ENCODE results near the gene CNOT1. TPM values are rescaled to one million over a fixed set of nuclear protein-coding genes. Genes with fewer than 3 reads are reported as not detected.
"Not testable (repeated sequence)": the region's sequence is repeated elsewhere in the genome, so short reads cannot be mapped to it uniquely, and the experiment has no call there.

CNOT1 gene
- total and polyA plus RNA-seq, 4 donors: 35.6 to 187 (median 120) TPM

DNA sequence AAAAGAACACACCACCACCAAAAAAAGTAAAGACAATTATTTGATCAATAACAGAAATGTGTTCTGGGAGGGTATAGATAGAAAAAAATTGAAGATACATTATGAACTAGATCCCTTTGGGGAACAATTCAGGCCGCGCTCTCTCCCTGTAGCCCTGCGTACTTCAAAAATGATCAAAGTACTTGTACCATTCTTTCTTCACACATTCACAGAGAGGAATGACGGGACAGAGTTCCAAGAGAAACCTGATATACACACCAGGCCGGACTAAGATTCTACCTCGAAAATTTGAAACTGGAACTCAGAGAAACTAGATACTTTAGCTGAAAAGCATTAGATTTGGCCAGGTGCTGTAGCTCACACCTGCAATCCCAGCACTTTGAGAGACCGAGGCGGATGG, 50.0 kb downstream of the CNOT1 start:
- no peak for ATAC-seq (ENCODE audit: insufficient read depth, low FRiP score)
- peaks cover 37 to 70% (median 44%) of the 10 kb centered on the region in 4 donors for H3K36me3 ChIP-seq (ENCODE audit: control insufficient read depth in 4 of 4, insufficient read depth in 4 of 4, low read length in 4 of 4)

DNA sequence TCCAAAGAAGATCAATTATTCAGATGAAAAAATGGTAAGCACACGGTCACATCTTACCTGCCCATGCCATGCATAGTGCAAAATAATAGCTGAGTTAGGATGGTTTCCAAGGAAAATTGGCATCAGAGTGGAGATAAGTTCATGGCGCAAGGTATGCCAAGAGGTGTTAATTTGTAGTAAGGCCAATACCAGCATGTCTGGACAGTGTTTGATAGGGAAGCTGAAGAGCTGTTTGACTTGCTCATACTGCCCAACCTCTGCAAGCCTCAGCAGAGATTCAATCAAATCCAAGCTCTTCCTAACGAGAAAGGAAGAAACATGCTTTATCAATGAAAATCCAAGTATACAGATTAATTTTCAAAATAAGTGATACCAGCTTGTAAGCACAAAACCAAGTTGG, 51.0 kb downstream of the CNOT1 start:
- 92 to 95% methylated on average over 3 of the region's 3 CpGs for WGBS, 2 donors
- peaks cover 40 to 75% (median 48%) of the 10 kb centered on the region in 4 donors for H3K36me3 ChIP-seq (ENCODE audit: control insufficient read depth in 4 of 4, insufficient read depth in 4 of 4, low read length in 4 of 4)

More for the DNA sequence above, 50.0 kb downstream of the CNOT1 start:
- Histone ChIP-seq H3K27me3 (ENCODE audit: control insufficient read depth in 3 of 3, insufficient read depth in 3 of 3, low read length in 2 of 3) (no peaks in the 10 kb centered on the region), H3K9me3 (ENCODE audit: control insufficient read depth in 4 of 4, insufficient read depth in 3 of 4, low read length in 3 of 4) (no peaks in the 10 kb centered on the region), H3K4me1 (ENCODE audit: control insufficient read depth in 5 of 5, insufficient read depth in 5 of 5, low read length in 5 of 5) (no peaks in the 10 kb centered on the region), H3K9ac (ENCODE audit: insufficient read depth in 1 of 2, low read length in 2 of 2) (no peak overlapping the region), H3K27ac (ENCODE audit: low read depth in 1 of 2, low read length in 1 of 2) (no peak overlapping the region), H3K4me3 (no peak overlapping the region)
- TF ChIP-seq, protein P1, sequence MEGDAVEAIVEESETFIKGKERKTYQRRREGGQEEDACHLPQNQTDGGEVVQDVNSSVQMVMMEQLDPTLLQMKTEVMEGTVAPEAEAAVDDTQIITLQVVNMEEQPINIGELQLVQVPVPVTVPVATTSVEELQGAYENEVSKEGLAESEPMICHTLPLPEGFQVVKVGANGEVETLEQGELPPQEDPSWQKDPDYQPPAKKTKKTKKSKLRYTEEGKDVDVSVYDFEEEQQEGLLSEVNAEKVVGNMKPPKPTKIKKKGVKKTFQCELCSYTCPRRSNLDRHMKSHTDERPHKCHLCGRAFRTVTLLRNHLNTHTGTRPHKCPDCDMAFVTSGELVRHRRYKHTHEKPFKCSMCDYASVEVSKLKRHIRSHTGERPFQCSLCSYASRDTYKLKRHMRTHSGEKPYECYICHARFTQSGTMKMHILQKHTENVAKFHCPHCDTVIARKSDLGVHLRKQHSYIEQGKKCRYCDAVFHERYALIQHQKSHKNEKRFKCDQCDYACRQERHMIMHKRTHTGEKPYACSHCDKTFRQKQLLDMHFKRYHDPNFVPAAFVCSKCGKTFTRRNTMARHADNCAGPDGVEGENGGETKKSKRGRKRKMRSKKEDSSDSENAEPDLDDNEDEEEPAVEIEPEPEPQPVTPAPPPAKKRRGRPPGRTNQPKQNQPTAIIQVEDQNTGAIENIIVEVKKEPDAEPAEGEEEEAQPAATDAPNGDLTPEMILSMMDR (IDR thresholded peaks at IDR 0.05; ENCODE audit: control extremely low read depth, extremely low read depth): no peak
- no peak for DNase-seq
- 90 to 93% methylated on average over 8 of the region's 8 CpGs for WGBS, 2 donors

DNA sequence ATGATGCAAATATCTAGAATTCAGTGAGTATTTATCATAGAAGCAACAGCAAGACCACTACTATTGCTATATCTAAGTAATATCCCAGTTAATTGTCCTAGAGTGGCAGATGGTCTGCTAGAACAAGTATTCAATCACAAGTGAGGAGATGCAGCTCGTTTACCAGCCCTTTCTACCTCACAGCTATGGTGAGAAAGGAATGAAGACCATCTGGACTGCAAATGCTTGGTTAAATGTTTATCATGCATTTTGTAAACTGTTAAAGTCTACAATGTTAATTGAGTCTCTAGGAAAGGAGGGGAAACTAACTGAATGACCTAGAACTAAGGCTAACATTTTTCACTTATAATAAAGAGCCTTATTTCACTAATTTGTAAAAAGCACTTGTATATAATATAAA, 52.5 kb downstream of the CNOT1 start:
- no peak for ATAC-seq (ENCODE audit: insufficient read depth, low FRiP score)
- H3K4me3 ChIP-seq: no peak overlapping the region
- H3K4me1 ChIP-seq (ENCODE audit: control insufficient read depth in 5 of 5, insufficient read depth in 5 of 5, low read length in 5 of 5): no peaks in the 10 kb centered on the region
- 74 to 79% methylated on average over 1 of the region's 1 CpG for WGBS, 2 donors
- DNase-seq: no peak
- peaks cover 34 to 63% (median 46%) of the 10 kb centered on the region in 4 donors for H3K36me3 ChIP-seq (ENCODE audit: control insufficient read depth in 4 of 4, insufficient read depth in 4 of 4, low read length in 4 of 4)
- no peaks in the 10 kb centered on the region for H3K9me3 ChIP-seq (ENCODE audit: control insufficient read depth in 4 of 4, insufficient read depth in 3 of 4, low read length in 3 of 4)
- H3K9ac ChIP-seq (ENCODE audit: insufficient read depth in 1 of 2, low read length in 2 of 2): no peak overlapping the region
- TF ChIP-seq, protein P1 (IDR thresholded peaks at IDR 0.05; ENCODE audit: control extremely low read depth, extremely low read depth): no peak
- no peak overlapping the region for H3K27ac ChIP-seq (ENCODE audit: low read depth in 1 of 2, low read length in 1 of 2)
- H3K27me3 ChIP-seq (ENCODE audit: control insufficient read depth in 3 of 3, insufficient read depth in 3 of 3, low read length in 2 of 3): no peaks in the 10 kb centered on the region

More for the DNA sequence above, 51.0 kb downstream of the CNOT1 start:
- Histone ChIP-seq H3K9ac (ENCODE audit: insufficient read depth in 1 of 2, low read length in 2 of 2) (no peak overlapping the region), H3K27ac (ENCODE audit: low read depth in 1 of 2, low read length in 1 of 2) (peak overlapping the region in 1 of 2 donors; percentile 1), H3K4me1 (ENCODE audit: control insufficient read depth in 5 of 5, insufficient read depth in 5 of 5, low read length in 5 of 5) (no peaks in the 10 kb centered on the region), H3K27me3 (ENCODE audit: control insufficient read depth in 3 of 3, insufficient read depth in 3 of 3, low read length in 2 of 3) (no peaks in the 10 kb centered on the region), H3K4me3 (no peak overlapping the region), H3K9me3 (ENCODE audit: control insufficient read depth in 4 of 4, insufficient read depth in 3 of 4, low read length in 3 of 4) (no peaks in the 10 kb centered on the region)
- DNase-seq (no peak), ATAC-seq (ENCODE audit: insufficient read depth, low FRiP score) (no peak)
- TF ChIP-seq, protein P1 (IDR thresholded peaks at IDR 0.05; ENCODE audit: control extremely low read depth, extremely low read depth): no peak

DNA sequence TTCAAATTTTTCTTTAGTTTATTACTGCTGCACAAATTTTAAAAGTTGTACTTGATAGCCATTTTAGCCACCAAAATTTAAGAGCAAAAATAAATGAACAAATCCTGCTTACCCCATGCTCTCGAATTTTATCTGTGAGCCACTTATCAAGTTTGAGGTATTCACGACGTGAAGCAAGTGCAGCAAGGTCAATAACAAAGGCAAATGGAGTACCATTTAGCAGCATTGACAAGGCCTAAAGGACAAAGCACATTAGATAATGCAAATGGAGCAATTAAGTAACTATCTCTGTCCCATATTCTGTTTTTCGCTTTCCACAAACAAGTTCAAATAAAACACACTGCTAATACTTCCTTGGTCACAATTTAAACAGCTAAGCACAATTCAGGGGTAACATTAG, 54.7 kb downstream of the CNOT1 start:
- no peak overlapping the region for H3K27ac ChIP-seq (ENCODE audit: low read depth in 1 of 2, low read length in 1 of 2)
- H3K9me3 ChIP-seq (ENCODE audit: control insufficient read depth in 4 of 4, insufficient read depth in 3 of 4, low read length in 3 of 4): no peaks in the 10 kb centered on the region
- peaks cover 40 to 61% (median 45%) of the 10 kb centered on the region in 4 donors for H3K36me3 ChIP-seq (ENCODE audit: control insufficient read depth in 4 of 4, insufficient read depth in 4 of 4, low read length in 4 of 4)
- 84 to 88% methylated on average over 4 of the region's 4 CpGs for WGBS, 2 donors
- DNase-seq (no peak), ATAC-seq (ENCODE audit: insufficient read depth, low FRiP score) (no peak)
- H3K4me3 ChIP-seq: no peak overlapping the region
- TF ChIP-seq, protein P1 (IDR thresholded peaks at IDR 0.05; ENCODE audit: control extremely low read depth, extremely low read depth): no peak
- H3K9ac ChIP-seq (ENCODE audit: insufficient read depth in 1 of 2, low read length in 2 of 2): no peak overlapping the region
- no peaks in the 10 kb centered on the region for H3K27me3 ChIP-seq (ENCODE audit: control insufficient read depth in 3 of 3, insufficient read depth in 3 of 3, low read length in 2 of 3)
- no peaks in the 10 kb centered on the region for H3K4me1 ChIP-seq (ENCODE audit: control insufficient read depth in 5 of 5, insufficient read depth in 5 of 5, low read length in 5 of 5)

DNA sequence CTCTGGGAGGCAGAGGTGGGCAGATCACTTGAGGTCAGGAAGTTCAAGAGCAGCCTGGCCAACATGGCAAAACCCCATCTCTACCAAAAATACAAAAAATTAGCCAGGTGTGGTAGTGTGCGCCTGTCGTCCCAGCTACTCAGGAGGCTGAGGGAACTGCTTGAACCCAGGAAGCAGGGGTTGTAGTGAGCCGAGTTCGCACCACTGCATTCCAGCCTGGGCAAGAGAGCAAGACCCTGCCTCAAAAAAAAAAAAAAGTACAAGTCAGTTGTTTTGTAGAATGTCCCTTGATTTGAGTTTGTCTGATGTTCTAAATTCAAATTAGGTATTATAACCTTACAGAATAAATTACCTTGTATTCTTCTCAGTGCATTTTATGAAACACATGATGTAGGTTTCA, 63.9 kb downstream of the CNOT1 start:
- DNase-seq; H3K9ac ChIP-seq (ENCODE audit: insufficient read depth in 1 of 2, low read length in 2 of 2); H3K27me3 ChIP-seq (ENCODE audit: control insufficient read depth in 3 of 3, insufficient read depth in 3 of 3, low read length in 2 of 3); H3K27ac ChIP-seq (ENCODE audit: low read depth in 1 of 2, low read length in 1 of 2); H3K4me3 ChIP-seq; H3K4me1 ChIP-seq (ENCODE audit: control insufficient read depth in 5 of 5, insufficient read depth in 5 of 5, low read length in 5 of 5); H3K9me3 ChIP-seq (ENCODE audit: control insufficient read depth in 4 of 4, insufficient read depth in 3 of 4, low read length in 3 of 4); ATAC-seq (ENCODE audit: insufficient read depth, low FRiP score): not testable (repeated sequence)
- H3K36me3 ChIP-seq (ENCODE audit: control insufficient read depth in 4 of 4, insufficient read depth in 4 of 4, low read length in 4 of 4): peaks cover 20 to 35% (median 28%) of the 10 kb centered on the region in 4 donors
- 97 to 98% methylated on average over 4 of the region's 4 CpGs for WGBS, 2 donors
